Pons (tissue), 1 donor: ENCODE measurements around the gene AOC1.
A peak's percentile ranks its signal among the peaks of the same experiment; 100 is the strongest.
"Not testable (repeated sequence)": the region's sequence is repeated elsewhere in the genome, so short reads cannot be mapped to it uniquely, and the experiment has no call there.

Source experiments
- DNase-seq: peaks from one replicate; pipeline ENCODE4 v3.0.0-alpha.2; 2016; ENCODE audit warnings: low spot score

Gene AOC1

DNA sequence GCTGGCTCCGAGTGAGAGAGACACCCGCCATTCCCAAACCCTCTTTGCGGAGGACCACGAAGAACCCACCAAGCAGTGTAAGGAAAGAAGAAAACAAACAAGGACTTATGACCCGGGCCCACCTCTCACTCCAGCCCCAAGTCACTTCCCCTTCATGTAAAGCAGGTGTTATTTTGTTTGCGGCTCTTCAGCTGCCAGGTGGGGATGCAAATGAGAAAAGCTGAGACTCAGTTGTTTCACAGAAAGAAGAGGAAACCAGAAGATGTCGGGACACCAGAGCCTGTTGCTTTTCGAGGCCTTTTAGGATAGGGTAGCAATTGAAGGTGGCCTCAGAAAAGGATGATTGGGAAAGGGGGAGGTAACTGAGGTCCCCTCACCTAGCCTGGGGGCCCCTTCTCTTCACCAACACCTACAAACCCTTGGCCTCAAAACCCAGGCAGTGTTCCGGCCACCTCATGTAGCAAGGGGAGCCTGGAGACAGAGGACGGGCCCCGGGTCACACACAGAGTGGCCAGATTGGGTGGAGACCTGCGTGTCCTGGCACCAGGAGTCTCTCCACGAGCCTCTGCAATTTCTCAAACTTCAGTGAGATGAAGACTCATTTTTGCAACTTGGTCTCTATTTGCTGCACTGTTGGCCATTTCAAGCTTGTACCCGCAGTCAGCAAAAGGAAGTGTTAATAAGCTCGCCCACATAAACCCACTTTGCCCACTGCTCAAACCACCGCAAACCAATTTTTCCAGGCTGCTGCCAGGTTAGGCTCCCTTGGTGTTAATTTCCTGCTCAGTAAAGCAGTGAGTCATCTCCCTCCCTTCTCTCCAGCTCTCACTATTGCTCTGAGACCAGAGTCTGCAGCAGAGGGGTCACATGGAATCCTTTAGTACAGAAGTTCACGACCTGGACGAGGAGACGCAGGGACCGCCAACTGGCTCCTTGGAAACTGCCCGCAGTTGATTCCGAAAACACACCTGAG lies 45.5 kb downstream of the AOC1 start:
- no peak for DNase-seq

DNA sequence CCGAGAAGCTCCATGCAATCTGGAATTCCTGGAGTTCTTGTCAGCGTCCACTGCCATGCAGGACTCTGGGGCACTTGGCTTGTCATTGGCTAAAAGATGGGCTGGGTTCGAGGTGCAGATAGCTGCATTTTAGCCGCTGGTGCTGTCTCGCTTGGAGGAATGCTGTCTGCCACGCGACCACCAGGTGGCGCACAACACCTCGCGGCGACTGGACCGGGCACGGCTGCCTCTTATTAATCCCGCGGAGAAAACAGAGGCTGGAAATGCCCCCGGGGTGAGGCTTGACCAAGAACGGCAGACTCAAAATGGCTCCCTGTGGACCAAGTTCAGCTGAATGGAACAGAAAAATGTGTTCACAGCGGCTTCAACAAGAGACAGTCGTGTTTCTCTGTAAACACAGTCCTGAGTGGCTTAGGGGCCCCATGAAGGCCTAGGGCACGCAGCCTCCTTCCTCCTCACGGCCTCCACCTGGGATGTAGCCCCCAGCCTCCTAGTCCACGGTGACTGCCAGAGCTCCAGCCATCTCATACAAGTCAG lies 46.2 kb downstream of the AOC1 start:
- DNase-seq, result peak; percentile 31

DNA sequence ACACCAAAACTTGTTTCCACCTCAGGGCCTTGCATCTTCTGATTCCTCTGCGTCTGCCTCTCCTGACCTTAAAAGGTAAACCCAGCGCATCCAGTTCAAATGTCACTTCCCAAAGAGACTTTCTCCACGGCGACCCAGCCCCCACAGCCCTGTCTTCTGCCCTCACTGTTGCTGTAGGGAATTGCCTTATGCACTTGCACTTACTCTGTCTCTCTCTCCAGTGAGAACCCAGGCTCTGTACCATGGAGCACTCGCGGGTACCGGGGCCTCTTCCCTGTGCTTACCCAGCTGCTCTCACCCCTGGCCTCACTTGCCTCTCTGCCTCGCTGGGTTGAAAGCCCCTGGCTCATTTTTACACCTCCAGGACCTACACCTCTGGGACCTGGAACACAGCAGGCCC lies 48.4 kb downstream of the AOC1 start:
- no peak for DNase-seq

DNA sequence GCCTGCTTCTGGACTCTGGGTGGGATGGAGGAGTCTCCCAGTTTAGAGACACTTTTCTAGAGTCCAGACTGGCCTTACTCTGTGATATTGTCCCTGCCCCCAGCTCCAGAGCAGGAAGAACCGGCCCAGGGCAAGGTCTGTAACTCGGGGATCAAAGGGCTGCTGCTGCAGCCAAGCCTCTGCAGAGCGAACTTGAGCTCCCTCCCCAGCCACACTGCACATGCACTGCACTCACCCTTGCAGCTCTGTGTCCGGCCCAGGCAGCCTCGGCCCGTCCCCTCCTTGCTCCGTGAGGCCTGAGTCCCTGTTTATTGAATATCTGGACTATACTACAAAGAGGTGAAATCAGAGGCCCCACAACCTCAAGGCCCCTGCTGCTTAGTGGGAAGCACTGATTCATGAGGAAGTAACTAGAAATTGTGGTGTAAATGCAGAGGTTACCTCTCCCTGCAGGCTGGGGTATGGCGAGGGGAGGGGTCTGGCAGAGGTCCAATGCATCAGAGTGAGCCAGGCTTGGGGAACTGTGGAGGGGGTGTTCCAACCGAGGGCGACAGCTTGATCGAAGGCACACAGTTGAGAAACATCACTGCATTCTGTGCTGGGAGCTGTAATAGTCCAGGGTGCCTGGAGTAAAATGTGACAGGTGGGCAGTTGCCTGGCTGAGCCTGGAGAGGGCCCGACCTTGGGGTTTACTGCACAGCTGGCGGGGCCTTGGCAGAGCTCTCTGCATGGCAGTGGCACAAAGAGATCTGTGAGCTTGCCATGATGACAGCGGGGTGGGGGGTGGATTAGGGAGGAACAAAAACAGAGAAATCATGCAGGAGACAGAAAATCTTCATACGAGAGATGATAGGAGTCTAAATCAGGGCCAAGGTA lies 49.1 kb downstream of the AOC1 start:
- DNase-seq, result peak; percentile 24

DNA sequence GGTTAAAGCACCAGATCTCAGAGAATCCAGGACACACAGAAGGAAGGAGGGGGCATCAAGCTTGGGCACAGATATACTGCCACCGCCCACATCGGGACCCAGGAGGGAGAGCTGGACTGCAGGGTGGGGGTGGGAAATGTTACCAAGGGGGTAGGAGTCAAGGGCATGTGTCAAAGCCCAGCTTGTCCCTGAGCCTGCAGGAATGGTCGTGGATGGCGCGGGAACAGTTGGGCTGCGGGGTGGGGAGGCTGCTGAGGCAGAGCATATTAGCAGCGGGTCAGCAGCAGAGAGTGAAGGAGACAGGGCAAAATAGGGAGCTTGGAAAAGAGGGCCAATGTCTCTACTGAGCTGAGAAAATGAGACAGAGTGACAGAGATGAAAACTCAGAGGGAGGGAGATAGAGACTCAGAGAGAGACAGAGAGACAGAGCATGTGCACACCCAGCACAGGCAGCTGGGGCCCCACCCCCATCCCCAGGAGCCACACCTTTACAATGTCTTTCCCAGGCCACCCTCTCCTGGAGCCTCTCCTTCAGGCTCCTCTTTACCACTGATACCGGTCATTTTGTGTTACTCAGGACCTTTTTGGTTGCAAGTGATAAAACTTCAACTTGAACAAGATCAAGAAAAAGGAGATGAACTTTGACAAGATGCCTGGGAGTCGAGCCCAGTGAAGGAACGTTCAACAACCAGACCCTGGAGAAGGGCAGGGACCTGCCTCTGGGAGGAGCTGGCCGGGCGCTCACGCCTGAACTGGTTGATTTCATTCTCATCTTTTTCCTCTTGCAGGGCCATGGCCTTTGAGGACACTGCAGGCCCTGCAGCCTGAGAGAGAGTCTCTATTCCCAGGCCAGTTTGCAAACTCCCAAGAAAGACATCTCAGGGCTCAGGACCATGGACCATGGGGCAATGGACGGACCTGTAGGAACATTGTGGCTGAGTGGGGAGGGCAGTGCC lies 50.0 kb downstream of the AOC1 start:
- DNase-seq, result no peak

DNA sequence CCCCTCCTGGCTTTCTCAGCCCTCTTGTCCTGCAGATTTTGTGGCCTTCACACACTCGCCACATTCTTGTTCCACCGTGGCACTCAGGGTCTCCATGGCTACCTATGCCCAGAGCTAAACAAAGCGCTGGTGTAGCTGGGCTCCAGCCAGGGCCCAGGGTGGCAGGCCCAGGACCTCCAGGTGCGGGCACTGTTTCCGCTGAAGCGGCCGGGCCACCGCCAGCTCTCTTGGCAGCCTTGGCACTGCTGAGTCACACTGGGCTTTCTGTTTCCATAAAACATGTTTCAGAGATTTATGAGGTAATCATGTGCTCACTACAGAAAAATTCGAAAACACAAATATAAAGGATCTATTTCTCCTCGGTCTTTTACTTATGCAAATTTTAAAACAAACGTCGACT lies 51.3 kb downstream of the AOC1 start:
- DNase-seq, result peak; percentile 50

DNA sequence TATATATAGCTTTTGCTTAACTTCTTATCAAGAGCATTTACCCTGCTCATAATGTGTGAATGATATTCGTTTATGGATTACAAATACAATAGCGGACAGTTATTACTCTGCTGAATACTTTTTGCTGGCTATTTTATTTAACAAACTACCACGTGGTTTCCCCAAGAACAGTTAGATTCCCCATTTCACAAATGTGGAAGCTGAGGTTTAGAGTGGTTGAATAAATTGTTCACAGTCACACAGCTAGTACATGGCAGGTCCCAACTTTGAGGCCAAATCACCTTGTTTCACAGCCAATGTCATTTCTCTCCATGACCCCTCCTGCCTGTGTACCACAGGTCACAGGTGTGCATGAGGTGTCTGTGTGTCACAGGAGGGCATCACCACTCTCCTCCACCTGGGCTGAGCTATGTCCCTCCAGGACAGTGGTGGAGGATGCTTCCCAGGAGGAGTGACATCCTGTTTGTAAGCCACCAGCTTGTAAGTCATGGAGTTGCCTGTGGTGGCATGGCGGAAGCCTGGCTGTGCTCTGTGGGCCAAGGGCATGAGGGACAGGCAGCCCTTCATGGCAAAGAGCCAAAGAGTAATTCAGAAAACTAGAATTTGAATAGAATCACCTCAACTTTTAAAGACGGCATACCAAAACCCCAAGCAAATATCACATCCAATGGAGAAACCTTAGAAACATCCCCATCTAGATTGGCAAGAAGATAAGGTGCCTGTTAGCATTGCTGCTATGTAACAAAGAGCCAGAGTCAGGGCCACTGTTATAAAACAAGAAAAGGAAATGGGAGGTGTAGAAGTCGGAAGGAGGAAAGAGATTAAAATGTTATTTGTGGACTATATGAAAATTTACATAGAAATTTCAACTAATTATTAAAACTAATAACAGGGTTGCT lies 51.9 kb downstream of the AOC1 start:
- no peak for DNase-seq

DNA sequence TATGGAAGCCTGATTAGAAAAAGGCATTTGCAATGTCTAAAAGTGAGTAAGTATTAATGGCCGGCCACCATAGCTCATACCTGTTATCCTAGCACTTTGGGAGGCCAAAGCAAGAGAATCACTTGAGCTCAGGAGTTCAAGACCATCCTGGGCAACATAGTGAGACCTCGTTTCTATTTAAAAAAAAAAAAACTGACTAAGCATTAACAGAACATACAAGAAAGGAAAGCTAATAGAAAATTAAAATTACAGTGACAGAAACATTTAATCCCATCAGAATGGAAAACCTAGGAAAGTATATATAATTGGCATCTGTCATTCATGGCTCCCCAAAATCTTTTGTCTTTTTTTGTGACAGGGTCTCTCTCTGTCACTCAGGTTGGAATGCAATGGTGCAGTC lies 55.9 kb downstream of the AOC1 start:
- DNase-seq, result no peak

DNA sequence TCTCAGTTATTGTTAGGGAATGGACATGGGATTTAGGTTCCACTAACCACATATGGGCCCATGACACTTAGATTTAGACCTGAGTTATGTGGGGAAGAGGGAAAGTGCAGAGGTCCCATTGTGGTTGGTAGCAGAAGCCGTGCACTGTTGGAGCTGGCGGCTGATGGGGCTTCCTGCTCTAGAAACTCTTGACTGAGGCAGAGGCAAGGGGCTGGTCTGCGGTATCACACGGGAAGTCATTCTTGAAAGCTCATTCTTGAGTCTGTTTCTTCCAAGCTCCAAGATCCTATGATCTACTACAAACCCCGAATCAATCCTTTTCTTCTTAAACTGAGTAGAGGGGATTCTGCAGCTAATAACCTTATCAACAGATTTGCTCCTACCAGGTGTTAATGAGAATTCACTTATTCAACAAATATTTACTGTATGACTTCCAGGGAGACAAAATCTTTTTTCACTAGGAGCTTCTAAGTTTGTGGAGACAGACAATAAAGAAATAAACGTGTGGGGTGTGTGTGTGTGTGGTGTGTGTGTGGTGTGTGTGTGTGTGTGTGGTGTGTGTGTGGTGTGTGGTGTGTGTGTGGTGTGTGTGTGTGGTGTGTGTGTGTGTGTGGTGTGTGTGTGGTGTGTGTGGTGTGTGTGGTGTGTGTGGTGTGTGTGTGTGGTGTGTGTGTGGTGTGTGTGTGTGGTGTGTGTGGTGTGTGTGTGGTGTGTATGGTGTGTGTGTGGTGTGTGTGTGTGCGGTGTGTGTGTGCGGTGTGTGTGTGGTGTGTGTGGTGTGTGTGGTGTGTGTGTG lies 57.1 kb downstream of the AOC1 start:
- no peak for DNase-seq

DNA sequence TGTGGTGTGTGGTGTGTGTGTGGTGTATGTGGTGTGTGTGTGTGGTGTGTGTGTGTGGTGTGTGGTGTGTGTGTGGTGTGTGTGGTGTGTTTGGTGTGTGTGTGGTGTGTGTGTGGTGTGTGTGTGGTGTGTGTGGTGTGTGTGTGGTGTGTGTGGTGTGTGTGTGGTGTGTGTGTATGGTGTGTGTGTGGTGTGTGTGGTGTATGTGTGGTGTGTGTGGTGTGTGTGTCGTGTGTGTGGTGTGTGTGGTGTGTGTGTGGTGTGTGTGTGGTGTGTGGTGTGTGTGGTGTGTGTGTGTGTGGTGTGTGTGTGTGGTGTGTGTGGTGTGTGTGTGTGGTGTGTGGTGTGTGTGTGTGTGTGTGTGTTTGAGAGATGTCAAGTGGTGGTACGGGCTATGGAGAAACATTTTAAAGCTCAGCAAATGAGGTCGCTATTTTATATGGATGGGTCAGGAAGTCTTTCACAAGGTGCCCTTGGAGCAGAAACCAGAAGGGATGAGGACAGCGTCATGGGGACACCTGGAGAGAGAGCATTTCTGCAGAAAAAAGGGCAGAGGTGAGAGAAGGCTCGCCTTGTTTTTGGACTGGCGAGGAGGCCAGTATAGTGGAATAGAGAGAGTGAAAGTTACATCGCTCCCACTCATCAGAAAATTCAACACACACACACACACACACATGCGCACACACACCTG lies 58.1 kb downstream of the AOC1 start:
- DNase-seq, result not testable (repeated sequence)

DNA sequence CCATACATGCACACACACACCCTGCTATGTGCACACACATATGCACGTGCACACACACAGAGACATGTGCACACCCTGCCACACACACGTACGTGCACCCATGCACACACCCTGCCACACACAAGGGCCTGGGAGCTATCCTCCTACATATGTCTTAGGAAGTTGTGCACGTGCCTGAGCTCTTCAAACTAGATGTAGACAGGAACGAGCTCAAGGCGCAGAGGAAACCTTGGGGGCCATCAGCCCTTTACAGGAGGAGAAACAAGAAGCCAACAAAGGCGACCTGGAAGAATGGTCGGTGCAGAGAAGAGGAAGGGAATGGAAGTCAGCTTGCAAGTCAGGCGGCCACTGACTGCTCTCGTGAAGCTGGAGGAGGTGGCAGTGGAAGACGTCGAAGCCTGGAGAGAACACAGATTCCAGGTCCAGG lies 58.7 kb downstream of the AOC1 start:
- DNase-seq, result no peak
